ENCODE measurements around the gene APOL6. TPM values are rescaled to one million over a fixed set of nuclear protein-coding genes. Genes with fewer than 3 reads are reported as not detected.

The APOL6 gene
- total RNA-seq, 1 donor from 2014 or later: 1.2 TPM

DNA sequence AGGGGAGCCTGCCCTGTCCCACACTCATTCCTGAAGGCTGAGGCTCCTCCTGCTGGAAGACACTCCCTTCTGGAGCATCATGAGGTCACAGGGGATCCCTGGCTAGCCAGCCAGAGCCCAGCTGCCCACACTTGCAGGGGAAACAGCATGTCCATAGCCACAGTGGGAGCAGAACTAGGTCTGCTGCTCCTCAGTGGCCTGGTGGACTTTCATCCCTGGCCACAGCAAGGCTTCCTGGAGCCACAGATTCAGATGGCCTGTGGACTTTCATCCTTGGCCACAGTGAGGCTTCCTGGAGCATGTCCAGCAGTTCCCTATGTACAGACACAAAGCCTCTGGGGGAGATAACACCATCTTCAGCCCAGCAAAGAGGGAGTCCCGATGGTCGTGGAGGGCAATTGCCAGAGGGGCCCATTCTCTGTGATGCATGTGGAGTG, 5.9 kb upstream of the APOL6 start:
- Mint-ChIP-seq H3K9me3 (no peaks in the 10 kb centered on the region), H3K27ac (no peak overlapping the region), H3K27me3 (ENCODE audit: low read depth) (no peaks in the 10 kb centered on the region), H3K4me3 (no peak overlapping the region), H3K4me1 (peaks cover 23% of the 10 kb centered on the region), H3K36me3 (no peaks in the 10 kb centered on the region)
- DNase-seq (ENCODE audit: low spot score in 2 of 2, unreplicated experiment in 2 of 2): peak in 1 of 2 experiments; percentile 16
- TF ChIP-seq, protein P1, sequence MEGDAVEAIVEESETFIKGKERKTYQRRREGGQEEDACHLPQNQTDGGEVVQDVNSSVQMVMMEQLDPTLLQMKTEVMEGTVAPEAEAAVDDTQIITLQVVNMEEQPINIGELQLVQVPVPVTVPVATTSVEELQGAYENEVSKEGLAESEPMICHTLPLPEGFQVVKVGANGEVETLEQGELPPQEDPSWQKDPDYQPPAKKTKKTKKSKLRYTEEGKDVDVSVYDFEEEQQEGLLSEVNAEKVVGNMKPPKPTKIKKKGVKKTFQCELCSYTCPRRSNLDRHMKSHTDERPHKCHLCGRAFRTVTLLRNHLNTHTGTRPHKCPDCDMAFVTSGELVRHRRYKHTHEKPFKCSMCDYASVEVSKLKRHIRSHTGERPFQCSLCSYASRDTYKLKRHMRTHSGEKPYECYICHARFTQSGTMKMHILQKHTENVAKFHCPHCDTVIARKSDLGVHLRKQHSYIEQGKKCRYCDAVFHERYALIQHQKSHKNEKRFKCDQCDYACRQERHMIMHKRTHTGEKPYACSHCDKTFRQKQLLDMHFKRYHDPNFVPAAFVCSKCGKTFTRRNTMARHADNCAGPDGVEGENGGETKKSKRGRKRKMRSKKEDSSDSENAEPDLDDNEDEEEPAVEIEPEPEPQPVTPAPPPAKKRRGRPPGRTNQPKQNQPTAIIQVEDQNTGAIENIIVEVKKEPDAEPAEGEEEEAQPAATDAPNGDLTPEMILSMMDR (IDR thresholded peaks at IDR 0.05; ENCODE audit: unreplicated experiment): no peak

DNA sequence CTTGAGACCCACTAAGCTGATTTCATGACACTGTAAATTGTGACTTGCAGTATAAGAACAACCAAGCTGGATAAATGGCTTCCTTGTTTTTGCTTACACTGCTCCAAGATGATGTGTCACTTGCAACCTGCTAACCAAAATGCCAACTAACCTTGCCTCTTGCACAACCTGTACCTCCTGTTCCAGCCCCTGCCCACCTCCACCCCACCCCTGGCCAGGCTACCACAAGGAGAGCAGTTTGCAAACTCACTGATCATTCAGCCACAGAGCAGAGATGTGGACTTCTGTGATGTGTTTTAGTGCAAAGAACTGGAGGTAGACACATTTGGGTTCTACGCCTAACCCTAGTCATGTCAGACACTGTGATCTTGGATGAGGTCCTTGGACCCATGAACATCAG, 4.3 kb upstream of the APOL6 start:
- no peaks in the 10 kb centered on the region for H3K27me3 Mint-ChIP-seq (ENCODE audit: low read depth)
- peaks cover 16% of the 10 kb centered on the region for H3K4me1 Mint-ChIP-seq
- no peak overlapping the region for H3K27ac Mint-ChIP-seq
- TF ChIP-seq, protein P1 (IDR thresholded peaks at IDR 0.05; ENCODE audit: unreplicated experiment): no peak
- no peaks in the 10 kb centered on the region for H3K36me3 Mint-ChIP-seq
- H3K4me3 Mint-ChIP-seq: no peak overlapping the region
- peak in 1 of 2 experiments; percentile 20 for DNase-seq (ENCODE audit: low spot score in 2 of 2, unreplicated experiment in 2 of 2)
- no peaks in the 10 kb centered on the region for H3K9me3 Mint-ChIP-seq

DNA sequence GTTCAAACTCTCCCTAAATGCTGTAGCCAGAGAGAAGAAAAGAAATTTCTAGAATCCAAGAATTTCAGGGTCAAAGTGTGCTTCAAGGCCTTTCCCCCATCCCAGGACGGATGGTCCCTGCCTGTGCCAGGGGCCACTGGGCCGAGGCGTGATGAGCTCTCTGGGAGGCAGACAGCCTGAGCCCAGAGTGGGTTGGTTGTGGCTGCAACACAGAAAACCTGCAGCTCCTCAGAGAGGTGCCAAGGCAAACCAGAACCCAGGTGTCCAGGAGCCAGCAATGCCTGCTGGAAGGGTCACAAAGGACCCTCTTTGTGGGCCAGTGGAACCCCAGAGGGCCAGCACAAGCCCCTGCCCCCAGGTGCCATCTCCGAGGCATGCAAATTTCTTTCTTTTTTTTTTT, 2.6 kb upstream of the APOL6 start:
- DNase-seq (ENCODE audit: low spot score in 2 of 2, unreplicated experiment in 2 of 2): peak in 1 of 2 experiments; percentile 29

DNA sequence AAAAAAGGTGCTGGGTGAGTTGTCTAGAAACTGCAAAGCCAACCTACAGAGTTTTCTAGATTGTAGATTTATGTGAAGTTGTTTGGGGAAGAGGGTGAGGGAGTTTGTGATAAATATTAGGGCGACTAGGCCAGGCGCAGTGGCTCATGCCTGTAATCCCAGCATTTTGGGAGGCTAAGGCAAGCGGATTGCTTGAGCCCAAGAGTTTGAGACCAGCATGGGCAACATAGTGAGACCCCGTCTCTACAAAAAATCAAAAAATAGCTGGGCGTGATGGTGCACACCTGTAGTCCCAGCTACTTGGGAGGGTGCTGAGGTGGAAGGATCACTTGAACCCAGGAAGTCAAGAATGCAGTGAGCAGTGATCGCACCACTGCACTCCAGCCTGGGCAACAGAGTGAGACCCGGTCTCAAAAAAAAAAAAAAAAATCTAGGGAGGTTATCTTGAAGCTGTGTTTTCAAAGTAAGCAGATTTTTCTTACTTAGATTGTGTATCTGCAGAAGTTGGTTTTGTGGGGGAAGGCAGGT, 844 bp downstream of the APOL6 start:
- DNase-seq (ENCODE audit: low spot score in 2 of 2, unreplicated experiment in 2 of 2): no peak
- Mint-ChIP-seq H3K27me3 (ENCODE audit: low read depth) (no peaks in the 10 kb centered on the region), H3K4me3 (no peak overlapping the region), H3K9me3 (peaks cover 7% of the 10 kb centered on the region), H3K4me1 (peaks cover 15% of the 10 kb centered on the region), H3K36me3 (peaks cover 1% of the 10 kb centered on the region), H3K27ac (peak overlapping the region; percentile 89)
- TF ChIP-seq, protein P1 (IDR thresholded peaks at IDR 0.05; ENCODE audit: unreplicated experiment): no peak

More for the DNA sequence above, 2.6 kb upstream of the APOL6 start:
- H3K4me3 Mint-ChIP-seq: no peak overlapping the region
- H3K36me3 Mint-ChIP-seq: no peaks in the 10 kb centered on the region
- H3K27ac Mint-ChIP-seq: no peak overlapping the region
- peaks cover 18% of the 10 kb centered on the region for H3K4me1 Mint-ChIP-seq
- TF ChIP-seq, protein P1 (IDR thresholded peaks at IDR 0.05; ENCODE audit: unreplicated experiment): no peak
- H3K27me3 Mint-ChIP-seq (ENCODE audit: low read depth): no peaks in the 10 kb centered on the region
- H3K9me3 Mint-ChIP-seq: no peaks in the 10 kb centered on the region

DNA sequence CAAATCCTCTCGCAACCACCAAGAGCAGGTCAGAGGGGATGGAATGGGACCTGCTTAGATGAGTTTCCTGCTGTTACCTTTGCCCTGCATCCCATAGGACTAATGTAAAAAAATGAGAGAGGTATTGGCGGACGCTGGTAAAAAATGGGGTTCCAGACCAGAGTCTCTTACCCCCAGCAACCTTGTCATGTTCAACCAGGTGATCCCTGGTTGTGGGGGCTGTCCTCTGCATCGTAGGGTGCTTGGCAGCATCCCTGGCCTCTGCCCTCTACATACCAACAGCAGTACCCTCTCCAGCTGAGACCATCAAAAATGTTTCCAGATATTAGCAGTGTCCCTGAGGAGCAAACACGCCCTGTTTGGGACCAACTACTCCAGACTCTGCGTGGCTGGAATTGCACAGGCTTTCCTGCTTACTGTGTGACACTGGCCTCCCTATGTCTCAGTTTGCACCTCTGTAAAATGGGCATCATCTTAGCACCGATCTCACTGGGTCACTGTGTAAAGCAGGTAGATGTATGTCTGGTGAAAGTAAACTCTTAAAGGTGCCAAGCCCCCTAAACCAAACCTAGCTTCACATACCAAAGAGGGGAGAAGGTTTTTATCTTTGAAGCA, 1.5 kb downstream of the APOL6 start:
- Mint-ChIP-seq H3K27me3 (ENCODE audit: low read depth) (no peaks in the 10 kb centered on the region), H3K27ac (no peak overlapping the region), H3K4me1 (peaks cover 15% of the 10 kb centered on the region), H3K36me3 (peaks cover 1% of the 10 kb centered on the region), H3K4me3 (no peak overlapping the region), H3K9me3 (peaks cover 7% of the 10 kb centered on the region)
- TF ChIP-seq, protein P1 (IDR thresholded peaks at IDR 0.05; ENCODE audit: unreplicated experiment): no peak
- DNase-seq (ENCODE audit: low spot score in 2 of 2, unreplicated experiment in 2 of 2): no peak

Measured in mesothelial cell of epicardium (in vitro differentiated cells).